K562 (cell line): Measurements from ENCODE around the gene NEDD4L. TPM values are rescaled to one million over a fixed set of nuclear protein-coding genes. Genes with fewer than 3 reads are reported as not detected.

Experiments
- ATAC-seq: fragments of 200-7000 bp; cut with Tn5 transposase; 3 replicates; pipeline ENCODE4 v1.9.1; 2020; ENCODE audit warnings: moderate library complexity
- BruUV-seq: library from RNA; stranded (reverse); fragments of 400-500 nt; replicated peaks from 2 replicates; lab custom pipeline; 2021; lab: Mats Ljungman, UMichigan
- CTCF ChIA-PET: fragments of 300-600 bp; formaldehyde crosslinking; extraction: SDS; loops from one replicate; lab custom pipeline; 2021; ENCODE audit warnings: low intra/inter-chr PET ratio; lab: Yijun Ruan, JAX
- POLR2A ChIA-PET: fragments of 300-600, 350-650 bp; sonication (Branson Sonifier 250); formaldehyde crosslinking; extraction: SDS; loops from one replicate; lab custom pipeline; 2021; ENCODE audit warnings: antibody characterized with exemption, inconsistent platforms; lab: Yijun Ruan, JAX
- DNase-seq, 4 experiments: peaks; one replicate each; pipeline versions ENCODE4 v3.0.0 to v3.0.0-alpha.2; 2011 to 2018; ENCODE audit warnings: low spot score in 3 of 4, mixed read lengths in 3 of 4; ENCODE audit errors: extremely low read depth in 1 of 4
- FAIRE-seq: peaks from 2 replicates; lab custom pipeline; 2011; peaks lifted over from hg19 to GRCh38; lab: Jason Lieb, UNC
- H2AFZ ChIP-seq: 2 replicates; pipeline ENCODE4 v1.6.0; 2011; ENCODE audit warnings: low read depth, low read length, control low read depth, inconsistent platforms
- H3K27ac ChIP-seq: fragments of 200-600 bp; 3 replicates; pipeline ENCODE4 v1.8.0; 2011; ENCODE audit warnings: low read depth, mild to moderate bottlenecking, control low read depth, inconsistent platforms, low read length, moderate library complexity, mixed read lengths; ENCODE audit errors: extremely low read depth
- H3K27me3 ChIP-seq, 2 experiments: fragments of 300-600 bp in 1 of 2; 2 replicates in 1 of 2; 3 replicates in 1 of 2; pipeline versions ENCODE4 v1.6.0 to v1.8.0; 2011; ENCODE audit warnings: inconsistent platforms in 2 of 2, low read length in 2 of 2, mild to moderate bottlenecking in 1 of 2, mixed read lengths in 1 of 2, moderate library complexity in 1 of 2; ENCODE audit not compliant: control insufficient read depth in 2 of 2, insufficient read depth in 2 of 2
- H3K36me3 ChIP-seq: fragments of 300-600 bp; 3 replicates; pipeline ENCODE4 v1.8.0; 2011; ENCODE audit warnings: mild to moderate bottlenecking, low read length, inconsistent platforms; ENCODE audit not compliant: control insufficient read depth, insufficient read depth
- H3K4me1 ChIP-seq, 2 experiments: fragments of 200-600 bp in 1 of 2; replicated peaks in 1 of 2; 2 replicates in 1 of 2; 3 replicates in 1 of 2; pipeline versions ENCODE4 v1.5.1 to v1.8.0; 2011; ENCODE audit warnings: inconsistent platforms in 2 of 2, low read length in 2 of 2, mild to moderate bottlenecking in 1 of 2, mixed read lengths in 1 of 2, moderate library complexity in 1 of 2; ENCODE audit not compliant: control insufficient read depth in 2 of 2, insufficient read depth in 2 of 2
- H3K4me2 ChIP-seq: 2 replicates; pipeline ENCODE4 v1.6.1; 2011; ENCODE audit warnings: low read length, control low read depth, inconsistent platforms, mixed read lengths; ENCODE audit not compliant: insufficient read depth
- H3K4me3 ChIP-seq: fragments of 200-600 bp; sonication (generic), shearing (Covaris generic); 2 replicates; pipeline ENCODE4 v1.5.1; 2016; ENCODE audit warnings: control low read depth, inconsistent platforms
- H3K79me2 ChIP-seq: fragments of 200-600 bp; 3 replicates; pipeline ENCODE4 v1.8.0; 2011; ENCODE audit warnings: low read length, inconsistent platforms; ENCODE audit not compliant: control insufficient read depth, insufficient read depth
- H3K9ac ChIP-seq, 2 experiments: 2 replicates each; pipeline versions ENCODE4 v1.6.0 to v1.6.1; 2011; ENCODE audit warnings: low read depth in 2 of 2, low read length in 2 of 2, control low read depth in 1 of 2, inconsistent platforms in 1 of 2, mild to moderate bottlenecking in 1 of 2, mixed read lengths in 1 of 2; ENCODE audit not compliant: insufficient read depth in 1 of 2
- H3K9me1 ChIP-seq: one replicate; pipeline ENCODE4 v1.6.0; 2011; ENCODE audit warnings: inconsistent platforms, mild to moderate bottlenecking, low read length, moderate library complexity; ENCODE audit not compliant: control insufficient read depth, insufficient read depth
- H3K9me3 ChIP-seq: replicated peaks from 2 replicates; pipeline ENCODE4 v1.5.1; 2011; ENCODE audit warnings: low read depth, low read length, inconsistent platforms; ENCODE audit not compliant: control insufficient read depth, insufficient read depth
- H4K20me1 ChIP-seq: replicated peaks from 2 replicates; pipeline ENCODE4 v1.6.1; 2011; ENCODE audit warnings: low read length, inconsistent platforms, mixed read lengths; ENCODE audit not compliant: control insufficient read depth, insufficient read depth
- CBX1 ChIP-seq: sonication (generic); IDR thresholded peaks from 2 replicates; pipeline ENCODE4 v1.6.1; 2016; ENCODE audit warnings: antibody characterized with exemption, low read depth, mild to moderate bottlenecking
- ESRRA ChIP-seq: fragments of 450-650 bp; IDR thresholded peaks from 2 replicates; pipeline ENCODE4 v1.6.1; 2014; ENCODE audit warnings: low read depth, mild to moderate bottlenecking, moderate library complexity, borderline replicate concordance
- ETV1 ChIP-seq: fragments of 450-650 bp; conservative IDR thresholded peaks from 2 replicates; pipeline ENCODE4 v1.6.1; 2016; ENCODE audit warnings: missing genetic modification characterization, control low read depth, low read depth, missing compliant biosample characterization
- SMC3 ChIP-seq: conservative IDR thresholded peaks from 2 replicates; pipeline ENCODE4 v1.6.1; 2011; ENCODE audit warnings: low read depth, low read length, improper control_type of control experiment; ENCODE audit not compliant: insufficient read depth
- WGBS: fragments of 100-300 bp; shearing (Covaris generic); methylation state at CpG from one replicate; pipeline ENCODE4 v1.1.6; 2016; ENCODE audit warnings: low coverage, mixed read lengths; ENCODE audit not compliant: insufficient coverage; ENCODE audit errors: missing lambda C conversion rate; 5-methylcytosine and 5-hydroxymethylcytosine counted together
- in situ Hi-C: fragments of 300-500 bp; cut with MboI; formaldehyde crosslinking; loops from 4 replicates; pipeline ENCODE4 v1.15.0; 2018; ENCODE audit warnings: inconsistent platforms, mixed read lengths
- intact Hi-C: fragments of 100-400 bp; cut with micrococcal nuclease; formaldehyde crosslinking; loops from 2 replicates; pipeline ENCODE4 v1.14.2; 2022
- polyA plus RNA-seq, 8 experiments: library from polyadenylated mRNA; depleted of rRNA in 4 of 8; stranded (reverse) in 5 of 8; unstranded in 3 of 8; fragments of >200 nt; fragmentation: Nextera tagmentation in 2 of 8; fragmentation: Illumina TruSeq in 1 of 8; extraction: Ambion mirVana in 2 of 8; extraction: Trizol in 1 of 8; gene quantifications; 2 replicates each; pipeline versions ENCODE4 v1.2.1 to v1.2.3, GENCODE V29; 2011 to 2014; ENCODE audit warnings: inconsistent platforms in 1 of 8, missing spikeins in 1 of 8
- total RNA-seq, 7 experiments: library from RNA; depleted of rRNA in 6 of 7; stranded (reverse); fragments of >200 nt in 6 of 7; fragmentation: Illumina TruSeq in 2 of 7; extraction: Trizol in 2 of 7; gene quantifications; 2 replicates each; pipeline versions ENCODE4 v1.2.1 to v1.2.3, GENCODE V29; 2011 to 2021; ENCODE audit warnings: low replicate concordance in 1 of 7
- TF ChIP-seq, protein P1 (sequence below): fragments of 250-450 bp; sonication (Bioruptor Pico); IDR thresholded peaks from 2 replicates; pipeline ENCODE4 v1.4.0; 2020
- TF ChIP-seq, protein P2 (sequence below): fragments of 450-650 bp; formaldehyde crosslinking; IDR thresholded peaks from 2 replicates; pipeline ENCODE4 v1.4.0; 2020; ENCODE audit warnings: mild to moderate bottlenecking, moderate library complexity
- TF ChIP-seq, protein P3 (sequence below), 2 experiments: IDR thresholded peaks; 2 replicates each; pipeline ENCODE4 v1.6.1; 2012; ENCODE audit warnings: improper control_type of control experiment in 2 of 2, low read depth in 2 of 2, low read length in 2 of 2, borderline replicate concordance in 1 of 2

Gene NEDD4L
- total and polyA plus RNA-seq, 9 of the 15 experiments (the other 6 are each of a cell fraction or from before 2014, with no cell fraction given): 8.1 to 33.4 (median 19.9) TPM

DNA sequence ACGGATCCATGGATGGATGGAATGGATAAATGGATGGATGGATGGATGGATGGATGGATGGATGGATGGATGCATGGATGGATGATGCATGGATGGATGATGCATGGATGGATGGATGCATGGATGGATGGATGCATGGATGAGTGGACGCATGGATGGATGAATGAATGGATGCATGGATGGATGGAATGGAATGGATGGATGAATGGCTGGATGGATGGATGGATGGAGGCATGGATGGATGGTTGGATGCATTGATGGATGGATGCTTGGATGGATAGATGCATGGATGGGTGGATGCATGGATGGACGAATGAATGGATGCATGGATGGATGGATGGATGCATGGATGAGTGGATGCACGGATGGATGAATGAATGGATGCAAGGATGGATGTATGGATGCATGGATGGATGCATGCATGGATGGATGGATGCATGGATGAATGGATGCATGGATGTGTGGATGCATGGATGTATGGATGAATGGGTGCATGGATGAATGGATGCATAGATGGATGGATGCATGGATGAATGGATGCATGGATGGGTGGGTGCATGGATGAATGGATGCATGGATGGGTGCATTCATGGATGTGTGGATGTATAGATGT, 375.7 kb downstream of the NEDD4L start:
- 5% methylated on average over 4 of the region's 4 CpGs for WGBS
- Histone ChIP-seq H3K79me2 (no peaks in the 10 kb centered on the region), H3K27ac (no peak overlapping the region), H3K36me3 (no peaks in the 10 kb centered on the region), H3K4me1 (no peaks in the 10 kb centered on the region), H3K9me3 (no peaks in the 10 kb centered on the region), H3K27me3 (peaks cover 0 to 17% of the 10 kb centered on the region in 2 experiments; a peak in 3 of 5 replicates), H2AFZ (no peak overlapping the region), H3K4me2 (no peak overlapping the region), H3K4me3 (no peak overlapping the region), H3K9ac (no peak overlapping the region), H4K20me1 (no peaks in the 10 kb centered on the region), H3K9me1 (no peaks in the 10 kb centered on the region)
- intact Hi-C loops: no loop called here
- in situ Hi-C loops: no loop called here
- ATAC-seq (no peak), DNase-seq (no peak), FAIRE-seq (no peak)
- ChIA-PET POLR2A (no interaction called here), CTCF (no interaction called here)
- no TSS peak for BruUV-seq
- TF ChIP-seq, protein P1, sequence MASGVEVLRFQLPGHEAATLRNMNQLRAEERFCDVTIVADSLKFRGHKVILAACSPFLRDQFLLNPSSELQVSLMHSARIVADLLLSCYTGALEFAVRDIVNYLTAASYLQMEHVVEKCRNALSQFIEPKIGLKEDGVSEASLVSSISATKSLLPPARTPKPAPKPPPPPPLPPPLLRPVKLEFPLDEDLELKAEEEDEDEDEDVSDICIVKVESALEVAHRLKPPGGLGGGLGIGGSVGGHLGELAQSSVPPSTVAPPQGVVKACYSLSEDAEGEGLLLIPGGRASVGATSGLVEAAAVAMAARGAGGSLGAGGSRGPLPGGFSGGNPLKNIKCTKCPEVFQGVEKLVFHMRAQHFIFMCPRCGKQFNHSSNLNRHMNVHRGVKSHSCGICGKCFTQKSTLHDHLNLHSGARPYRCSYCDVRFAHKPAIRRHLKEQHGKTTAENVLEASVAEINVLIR (CRISPR knock-in tag): no peak
- TF ChIP-seq ETV1 (tag) (no peak), CBX1 (no peak), ESRRA (no peak), SMC3 (no peak)
- TF ChIP-seq, protein P2, sequence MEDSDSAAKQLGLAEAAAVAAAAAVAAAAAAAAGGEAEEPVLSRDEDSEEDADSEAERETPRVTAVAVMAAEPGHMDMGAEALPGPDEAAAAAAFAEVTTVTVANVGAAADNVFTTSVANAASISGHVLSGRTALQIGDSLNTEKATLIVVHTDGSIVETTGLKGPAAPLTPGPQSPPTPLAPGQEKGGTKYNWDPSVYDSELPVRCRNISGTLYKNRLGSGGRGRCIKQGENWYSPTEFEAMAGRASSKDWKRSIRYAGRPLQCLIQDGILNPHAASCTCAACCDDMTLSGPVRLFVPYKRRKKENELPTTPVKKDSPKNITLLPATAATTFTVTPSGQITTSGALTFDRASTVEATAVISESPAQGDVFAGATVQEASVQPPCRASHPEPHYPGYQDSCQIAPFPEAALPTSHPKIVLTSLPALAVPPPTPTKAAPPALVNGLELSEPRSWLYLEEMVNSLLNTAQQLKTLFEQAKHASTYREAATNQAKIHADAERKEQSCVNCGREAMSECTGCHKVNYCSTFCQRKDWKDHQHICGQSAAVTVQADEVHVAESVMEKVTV (CRISPR knock-in tag): no peak
- TF ChIP-seq, protein P3, sequence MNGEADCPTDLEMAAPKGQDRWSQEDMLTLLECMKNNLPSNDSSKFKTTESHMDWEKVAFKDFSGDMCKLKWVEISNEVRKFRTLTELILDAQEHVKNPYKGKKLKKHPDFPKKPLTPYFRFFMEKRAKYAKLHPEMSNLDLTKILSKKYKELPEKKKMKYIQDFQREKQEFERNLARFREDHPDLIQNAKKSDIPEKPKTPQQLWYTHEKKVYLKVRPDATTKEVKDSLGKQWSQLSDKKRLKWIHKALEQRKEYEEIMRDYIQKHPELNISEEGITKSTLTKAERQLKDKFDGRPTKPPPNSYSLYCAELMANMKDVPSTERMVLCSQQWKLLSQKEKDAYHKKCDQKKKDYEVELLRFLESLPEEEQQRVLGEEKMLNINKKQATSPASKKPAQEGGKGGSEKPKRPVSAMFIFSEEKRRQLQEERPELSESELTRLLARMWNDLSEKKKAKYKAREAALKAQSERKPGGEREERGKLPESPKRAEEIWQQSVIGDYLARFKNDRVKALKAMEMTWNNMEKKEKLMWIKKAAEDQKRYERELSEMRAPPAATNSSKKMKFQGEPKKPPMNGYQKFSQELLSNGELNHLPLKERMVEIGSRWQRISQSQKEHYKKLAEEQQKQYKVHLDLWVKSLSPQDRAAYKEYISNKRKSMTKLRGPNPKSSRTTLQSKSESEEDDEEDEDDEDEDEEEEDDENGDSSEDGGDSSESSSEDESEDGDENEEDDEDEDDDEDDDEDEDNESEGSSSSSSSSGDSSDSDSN (IDR thresholded peaks at IDR 0.05; ENCODE audit: borderline replicate concordance in 1 of 2, low read depth in 2 of 2, low read length in 2 of 2): no peak
